Measurements from ENCODE around the gene SRPK1.
A peak's percentile ranks its signal among the peaks of the same experiment; 100 is the strongest.
"Not testable (repeated sequence)": the region's sequence is repeated elsewhere in the genome, so short reads cannot be mapped to it uniquely, and the experiment has no call there.

SRPK1 gene

DNA sequence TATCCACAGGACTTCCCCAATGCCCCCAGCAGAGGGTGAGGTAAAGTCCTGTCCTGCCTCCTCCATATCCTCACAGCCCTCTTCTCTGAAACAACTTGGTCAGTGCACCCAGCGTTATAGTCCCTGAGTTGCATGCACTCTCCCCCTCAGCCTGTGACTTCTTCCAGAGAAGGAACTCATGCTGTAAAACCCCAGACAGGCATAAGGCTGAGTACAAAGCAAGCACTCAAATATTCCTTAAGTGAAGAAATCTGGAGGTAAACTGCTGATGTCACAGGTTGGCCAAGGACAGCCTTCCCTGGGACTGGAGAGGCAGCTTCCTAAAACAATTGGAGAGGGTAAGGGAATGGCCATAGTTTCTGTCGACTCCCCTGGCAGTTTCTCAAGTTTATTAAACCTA, 12.9 kb upstream of the SRPK1 start:
- no peak overlapping the region for H3K4me2 ChIP-seq
- TF ChIP-seq Cebpa-rat (IDR thresholded peaks at IDR 0.05): no peak
- no peaks in the 10 kb centered on the region for H4K20me1 ChIP-seq
- no peak overlapping the region for H3K4me3 ChIP-seq
- 0 out of 2 replicates have a peak, but pooled peaks cover 9% of the 10 kb centered on the region for H3K4me1 ChIP-seq
- no peak overlapping the region for H3K9ac ChIP-seq
- H3K27ac ChIP-seq: no peak overlapping the region
- no peaks in the 10 kb centered on the region for H3K27me3 ChIP-seq
- peaks cover 28% of the 10 kb centered on the region for H3K9me3 ChIP-seq
- no peaks in the 10 kb centered on the region for H3K36me3 ChIP-seq

GRCh38 chr6:35931873-35932272, 11.0 kb upstream of the SRPK1 start:
- not testable (repeated sequence) for H3K4me1 ChIP-seq, H3K27me3 ChIP-seq, H3K4me2 ChIP-seq, H3K27ac ChIP-seq, H3K36me3 ChIP-seq, H3K4me3 ChIP-seq, H3K9ac ChIP-seq, H4K20me1 ChIP-seq
- peaks cover 10% of the 10 kb centered on the region for H3K9me3 ChIP-seq

DNA sequence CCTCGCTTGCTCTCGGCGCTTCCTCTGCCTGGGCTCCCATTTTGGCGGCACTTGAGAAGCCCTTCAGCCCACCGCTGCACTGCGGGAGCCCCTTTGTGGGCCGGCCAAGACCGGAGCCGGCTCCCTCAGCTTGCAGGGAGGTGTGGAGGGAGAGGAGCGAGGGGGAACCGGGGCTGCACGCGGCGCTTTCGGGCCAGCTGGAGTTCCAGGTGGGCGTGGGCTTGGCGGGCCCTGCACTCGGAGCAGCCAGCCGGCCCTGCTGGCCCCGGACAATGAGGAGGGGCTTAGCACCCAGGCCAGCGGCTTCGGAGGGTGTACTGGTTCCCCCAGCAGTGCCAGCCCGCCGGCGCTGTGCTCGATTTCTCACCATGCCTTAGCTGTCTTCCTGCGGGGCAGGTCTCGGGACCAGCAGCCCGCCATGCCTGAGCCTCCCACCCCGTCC, 10.2 kb upstream of the SRPK1 start:
- no peak overlapping the region for H3K4me3 ChIP-seq
- no peak for TF ChIP-seq Cebpa-rat (IDR thresholded peaks at IDR 0.05)
- H3K9ac ChIP-seq: no peak overlapping the region

GRCh38 chr6:35929601-35930000, 8.7 kb upstream of the SRPK1 start:
- TF ChIP-seq Cebpa-rat (IDR thresholded peaks at IDR 0.05): no peak

More for the DNA sequence above, 10.2 kb upstream of the SRPK1 start:
- Histone ChIP-seq H3K27me3 (no peaks in the 10 kb centered on the region), H3K4me1 (0 out of 2 replicates have a peak, but pooled peaks cover 9% of the 10 kb centered on the region), H3K9me3 (peaks cover 6% of the 10 kb centered on the region; the same call in 1 of the 2 replicates), H3K4me2 (no peak overlapping the region), H3K27ac (no peak overlapping the region), H4K20me1 (no peaks in the 10 kb centered on the region), H3K36me3 (no peaks in the 10 kb centered on the region)

DNA sequence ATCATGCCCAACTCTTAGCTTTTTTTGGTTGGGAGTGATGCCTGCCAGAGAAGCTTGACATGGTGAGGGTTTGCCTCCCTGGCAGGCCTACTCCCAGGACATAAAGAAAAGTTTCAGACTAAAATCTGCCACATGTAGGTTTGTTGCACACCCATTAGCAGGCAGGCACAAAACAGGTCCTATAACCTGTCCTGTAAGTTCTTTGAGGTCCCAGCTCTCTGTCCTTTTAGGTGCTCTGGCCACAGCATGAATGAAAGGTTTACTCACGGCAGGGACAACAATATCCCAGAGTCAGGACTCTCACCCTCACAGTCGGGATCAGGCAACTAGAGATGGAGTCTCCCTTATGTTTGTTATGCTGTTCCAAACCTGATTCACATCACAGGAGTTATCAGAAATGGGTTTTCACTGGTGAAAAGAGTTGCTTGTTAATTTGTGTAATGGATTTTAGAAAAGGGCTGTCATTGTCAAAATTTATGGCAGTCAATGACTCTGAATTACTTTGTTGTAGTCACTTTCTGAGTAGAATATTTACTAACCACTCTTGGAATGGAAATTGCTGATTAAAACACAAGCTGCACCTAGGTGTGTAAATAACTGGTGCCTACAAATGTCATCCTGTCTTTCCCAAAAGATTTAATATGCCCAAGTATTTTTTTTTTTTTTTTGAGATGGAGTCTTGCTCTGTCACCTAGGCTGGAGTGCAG, 5.8 kb upstream of the SRPK1 start:
- H3K27ac ChIP-seq: no peak overlapping the region
- H3K4me1 ChIP-seq: peaks cover 14% of the 10 kb centered on the region
- H3K4me3 ChIP-seq: no peak overlapping the region
- H3K27me3 ChIP-seq: no peaks in the 10 kb centered on the region
- H3K36me3 ChIP-seq: no peaks in the 10 kb centered on the region
- H3K9me3 ChIP-seq: peaks cover 6% of the 10 kb centered on the region; the same call in 1 of the 2 replicates
- H3K4me2 ChIP-seq: no peak overlapping the region
- TF ChIP-seq Cebpa-rat (IDR thresholded peaks at IDR 0.05): no peak
- no peak overlapping the region for H3K9ac ChIP-seq
- H4K20me1 ChIP-seq: no peaks in the 10 kb centered on the region

More at GRCh38 chr6:35929601-35930000, 8.7 kb upstream of the SRPK1 start:
- Histone ChIP-seq H3K9me3 (peaks cover 6% of the 10 kb centered on the region; the same call in 1 of the 2 replicates), H3K27ac (no peak overlapping the region), H3K36me3 (no peaks in the 10 kb centered on the region), H3K4me3 (no peak overlapping the region), H3K4me2 (no peak overlapping the region), H3K9ac (no peak overlapping the region), H4K20me1 (no peaks in the 10 kb centered on the region), H3K4me1 (0 out of 2 replicates have a peak, but pooled peaks cover 9% of the 10 kb centered on the region), H3K27me3 (no peaks in the 10 kb centered on the region)

DNA sequence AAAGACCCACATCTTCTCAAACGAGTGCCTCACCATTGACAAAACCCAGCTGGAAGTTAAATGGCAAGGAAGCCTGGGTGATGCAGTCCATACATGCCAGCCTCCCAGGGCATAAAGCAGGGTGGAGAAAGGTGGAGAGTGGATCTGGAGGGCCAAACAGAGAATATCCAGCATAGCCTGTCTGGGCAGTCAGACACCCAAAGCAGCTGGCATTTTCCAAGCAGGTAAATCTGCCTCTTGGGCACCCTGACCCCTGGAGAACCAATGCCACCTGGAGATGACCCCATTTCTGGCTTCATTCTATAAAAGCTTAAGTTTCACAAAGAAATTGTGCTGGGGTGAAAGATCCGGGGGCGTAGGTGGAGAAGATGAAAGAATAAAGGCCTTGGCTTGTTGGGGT, 5.1 kb upstream of the SRPK1 start:
- TF ChIP-seq Cebpa-rat (IDR thresholded peaks at IDR 0.05): no peak
- no peak overlapping the region for H3K4me3 ChIP-seq
- no peaks in the 10 kb centered on the region for H4K20me1 ChIP-seq
- H3K4me1 ChIP-seq: peaks cover 19% of the 10 kb centered on the region
- no peaks in the 10 kb centered on the region for H3K9me3 ChIP-seq
- no peaks in the 10 kb centered on the region for H3K27me3 ChIP-seq
- H3K4me2 ChIP-seq: no peak overlapping the region
- no peaks in the 10 kb centered on the region for H3K36me3 ChIP-seq
- H3K9ac ChIP-seq: no peak overlapping the region
- no peak overlapping the region for H3K27ac ChIP-seq

- TF ChIP-seq Cebpa-rat (IDR thresholded peaks at IDR 0.05): no peak
- H4K20me1 ChIP-seq: peaks cover 12% of the 10 kb centered on the region
These were observed 3.2 kb upstream of the SRPK1 start for GRCh38 chr6:35924146-35924545.

DNA sequence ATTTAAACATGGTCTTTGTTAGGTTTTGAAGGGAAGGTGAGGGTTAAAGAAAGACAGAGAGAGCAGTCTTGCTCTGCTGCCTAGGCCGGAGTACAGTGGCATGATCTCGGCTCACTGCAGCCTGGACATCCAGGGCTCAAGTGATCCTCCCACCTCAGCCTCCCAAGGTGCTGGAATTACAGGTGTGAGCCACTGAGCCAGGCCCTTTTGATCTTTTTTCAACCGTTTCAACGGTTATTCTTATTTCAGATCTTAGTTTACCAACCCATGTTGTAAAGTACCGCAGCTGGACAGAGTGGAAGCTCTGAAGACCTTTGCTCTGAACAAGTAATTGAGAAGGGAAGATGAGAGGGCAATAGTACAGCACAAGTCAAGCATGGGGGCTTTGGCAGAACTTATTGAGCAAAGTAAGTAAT, 1.2 kb upstream of the SRPK1 start:
- H3K4me2 ChIP-seq: peak overlapping the region; percentile 80; the same call in 1 of the 2 replicates
- no peak overlapping the region for H3K9ac ChIP-seq
- no peak for TF ChIP-seq Cebpa-rat (IDR thresholded peaks at IDR 0.05)
- H3K4me3 ChIP-seq: no peak overlapping the region
- H4K20me1 ChIP-seq: peaks cover 32% of the 10 kb centered on the region
- H3K9me3 ChIP-seq: no peaks in the 10 kb centered on the region
- H3K27me3 ChIP-seq: no peaks in the 10 kb centered on the region
- peaks cover 34% of the 10 kb centered on the region for H3K4me1 ChIP-seq
- H3K36me3 ChIP-seq: peaks cover 11% of the 10 kb centered on the region; the same call in 1 of the 2 replicates
- no peak overlapping the region for H3K27ac ChIP-seq

More at GRCh38 chr6:35924146-35924545, 3.2 kb upstream of the SRPK1 start:
- no peaks in the 10 kb centered on the region for H3K27me3 ChIP-seq
- no peaks in the 10 kb centered on the region for H3K36me3 ChIP-seq
- no peak overlapping the region for H3K9ac ChIP-seq
- no peak overlapping the region for H3K4me3 ChIP-seq
- H3K9me3 ChIP-seq: no peaks in the 10 kb centered on the region
- H3K4me1 ChIP-seq: peaks cover 17% of the 10 kb centered on the region
- no peak overlapping the region for H3K4me2 ChIP-seq
- no peak overlapping the region for H3K27ac ChIP-seq

GRCh38 chr6:35919827-35920751, 809 bp downstream of the SRPK1 start:
- Histone ChIP-seq H3K27me3 (no peaks in the 10 kb centered on the region), H3K4me3 (peak overlapping the region; percentile 87), H4K20me1 (peaks cover 50% of the 10 kb centered on the region), H3K9me3 (peaks cover 6% of the 10 kb centered on the region; the same call in 1 of the 2 replicates), H3K4me1 (peaks cover 35% of the 10 kb centered on the region), H3K9ac (peak overlapping the region; percentile 89), H3K27ac (peak overlapping the region; percentile 89), H3K4me2 (peak overlapping the region; percentile 80), H3K36me3 (peaks cover 30% of the 10 kb centered on the region)
- no peak for TF ChIP-seq Cebpa-rat (IDR thresholded peaks at IDR 0.05)

All from BLaER1 (cell line).